ENCODE measurements around the gene TRPM5.
A peak's percentile ranks its signal among the peaks of the same experiment; 100 is the strongest.

Gene TRPM5

GRCh38 chr11:2400762-2401435, 43.4 kb downstream of the TRPM5 start:
- Histone ChIP-seq H3K9ac (ENCODE audit: low read length) (peak overlapping the region; percentile 94), H3K9me3 (replicated peaks; ENCODE audit: insufficient read depth, low read length) (no peaks in the 10 kb centered on the region), H3F3A (ENCODE audit: insufficient read depth, low read length) (no peaks in the 10 kb centered on the region), H3K27ac (ENCODE audit: low read length) (peak overlapping the region; percentile 48; the same call in 1 of the 2 replicates), H3K36me3 (replicated peaks; ENCODE audit: insufficient read depth, low read length) (no peaks in the 10 kb centered on the region), H3K4me2 (ENCODE audit: low read depth, low read length) (peak overlapping the region; percentile 90), H3K79me2 (ENCODE audit: low read length) (peaks cover 31% of the 10 kb centered on the region), H3K27me3 (replicated peaks; ENCODE audit: insufficient read depth, low read length) (peaks cover 7% of the 10 kb centered on the region), H2AFZ (ENCODE audit: low read length) (peak overlapping the region; percentile 65), H3K9me2 (replicated peaks; ENCODE audit: insufficient read depth, low read length) (no peaks in the 10 kb centered on the region), H3K4me1 (ENCODE audit: low read length) (peaks cover 12% of the 10 kb centered on the region), H4K20me1 (ENCODE audit: insufficient read depth, low read length) (no peaks in the 10 kb centered on the region), H3K4me3 (ENCODE audit: low read length) (peak overlapping the region; percentile 99)
- TF ChIP-seq EZH2phosphoT487 (IDR thresholded peaks at IDR 0.05; ENCODE audit: low read length) (no peak), EZH2 (optimal IDR thresholded peaks at IDR 0.05; ENCODE audit: low read depth, low read length) (no peak)
- TF ChIP-seq, protein P1, sequence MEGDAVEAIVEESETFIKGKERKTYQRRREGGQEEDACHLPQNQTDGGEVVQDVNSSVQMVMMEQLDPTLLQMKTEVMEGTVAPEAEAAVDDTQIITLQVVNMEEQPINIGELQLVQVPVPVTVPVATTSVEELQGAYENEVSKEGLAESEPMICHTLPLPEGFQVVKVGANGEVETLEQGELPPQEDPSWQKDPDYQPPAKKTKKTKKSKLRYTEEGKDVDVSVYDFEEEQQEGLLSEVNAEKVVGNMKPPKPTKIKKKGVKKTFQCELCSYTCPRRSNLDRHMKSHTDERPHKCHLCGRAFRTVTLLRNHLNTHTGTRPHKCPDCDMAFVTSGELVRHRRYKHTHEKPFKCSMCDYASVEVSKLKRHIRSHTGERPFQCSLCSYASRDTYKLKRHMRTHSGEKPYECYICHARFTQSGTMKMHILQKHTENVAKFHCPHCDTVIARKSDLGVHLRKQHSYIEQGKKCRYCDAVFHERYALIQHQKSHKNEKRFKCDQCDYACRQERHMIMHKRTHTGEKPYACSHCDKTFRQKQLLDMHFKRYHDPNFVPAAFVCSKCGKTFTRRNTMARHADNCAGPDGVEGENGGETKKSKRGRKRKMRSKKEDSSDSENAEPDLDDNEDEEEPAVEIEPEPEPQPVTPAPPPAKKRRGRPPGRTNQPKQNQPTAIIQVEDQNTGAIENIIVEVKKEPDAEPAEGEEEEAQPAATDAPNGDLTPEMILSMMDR (IDR thresholded peaks at IDR 0.05; ENCODE audit: low read length) = no peak
- no peak for DNase-seq

DNA sequence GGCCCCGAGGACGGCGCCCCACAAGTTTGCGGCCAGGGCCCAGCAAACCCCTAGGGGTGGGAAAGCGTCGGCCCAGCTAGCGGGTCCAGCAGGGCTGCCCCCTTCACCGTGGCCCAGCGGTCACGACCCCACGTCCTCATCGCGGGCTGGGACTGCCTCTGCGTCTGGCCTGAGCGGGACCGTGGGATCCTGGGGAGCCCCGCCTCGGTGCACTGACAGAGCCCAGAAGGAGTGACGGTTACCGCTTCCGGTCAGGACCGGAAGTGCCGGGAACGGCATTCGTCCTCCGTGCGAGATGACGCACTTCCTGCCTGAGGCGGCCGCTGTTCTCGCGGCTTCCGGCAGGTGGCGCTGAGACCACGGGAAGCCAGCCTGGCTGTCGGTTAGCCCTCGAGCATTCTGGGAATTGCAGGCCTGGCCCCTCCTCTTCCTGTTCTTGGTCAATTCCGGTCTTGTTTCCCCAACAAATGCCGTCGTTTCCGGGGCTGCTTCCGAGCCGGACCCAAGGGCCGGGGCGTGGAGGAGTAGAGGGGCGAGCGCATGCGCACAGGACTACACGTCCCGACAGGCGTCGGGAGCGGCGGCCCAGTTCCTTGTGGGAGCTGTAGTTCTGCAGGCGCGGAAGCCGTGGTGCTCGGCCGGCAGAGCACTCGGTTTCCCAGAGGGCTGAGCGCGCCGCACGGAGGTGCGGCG, 44.1 kb downstream of the TRPM5 start, which contains the start of gene TSSC4:
TSSC4 (plus strand) TSS at position 682 of the 693 bp plus-strand sequence. CDS start 1,884 bp downstream, outside the sequence.
- no peaks in the 10 kb centered on the region for H3K36me3 ChIP-seq (replicated peaks; ENCODE audit: insufficient read depth, low read length)
- H2AFZ ChIP-seq (ENCODE audit: low read length) = peak within 1 kb of the TSS; percentile 78

DNA sequence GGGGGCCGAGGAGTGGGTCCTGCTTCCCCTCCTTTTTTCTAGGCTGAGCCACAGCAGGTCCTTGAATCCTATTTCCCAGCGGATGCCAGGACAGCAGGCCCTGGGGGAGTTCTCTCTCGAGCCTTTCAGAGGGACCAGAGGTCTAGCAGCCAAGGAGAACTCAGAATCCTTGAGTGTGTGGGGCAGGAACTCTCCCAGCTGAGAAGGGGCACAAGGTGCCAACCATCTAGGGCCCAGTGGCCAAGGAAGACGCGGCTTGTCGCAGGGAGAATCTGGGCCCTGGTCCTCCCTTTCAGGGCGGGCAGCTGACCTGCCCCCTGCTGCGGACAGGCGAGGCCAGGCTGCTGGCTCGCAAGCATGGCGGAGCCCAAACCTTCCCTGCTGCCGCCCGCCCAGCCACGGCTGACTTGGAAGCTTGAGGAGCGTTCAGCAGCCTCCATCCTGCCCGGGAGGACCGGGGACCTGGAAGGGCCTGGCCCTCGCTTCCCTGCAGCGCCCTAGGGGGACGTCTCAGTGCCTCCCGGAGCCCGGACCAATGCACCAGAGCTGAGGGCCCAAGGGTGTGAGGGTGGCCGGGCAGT, 44.7 kb downstream of the TRPM5 start:
- Histone ChIP-seq H3K9me2 (replicated peaks; ENCODE audit: insufficient read depth, low read length) (no peaks in the 10 kb centered on the region), H4K20me1 (ENCODE audit: insufficient read depth, low read length) (no peaks in the 10 kb centered on the region), H2AFZ (ENCODE audit: low read length) (peak overlapping the region; percentile 78), H3K9me3 (replicated peaks; ENCODE audit: insufficient read depth, low read length) (no peaks in the 10 kb centered on the region), H3F3A (ENCODE audit: insufficient read depth, low read length) (no peaks in the 10 kb centered on the region), H3K79me2 (ENCODE audit: low read length) (peaks cover 31% of the 10 kb centered on the region), H3K9ac (ENCODE audit: low read length) (peak overlapping the region; percentile 97), H3K4me2 (ENCODE audit: low read depth, low read length) (peak overlapping the region; percentile 99), H3K4me1 (ENCODE audit: low read length) (peaks cover 12% of the 10 kb centered on the region), H3K36me3 (replicated peaks; ENCODE audit: insufficient read depth, low read length) (no peaks in the 10 kb centered on the region), H3K27me3 (replicated peaks; ENCODE audit: insufficient read depth, low read length) (peaks cover 4% of the 10 kb centered on the region), H3K27ac (ENCODE audit: low read length) (peak overlapping the region; percentile 60), H3K4me3 (ENCODE audit: low read length) (peak overlapping the region; percentile 89)
- TF ChIP-seq EZH2 (optimal IDR thresholded peaks at IDR 0.05; ENCODE audit: low read depth, low read length) (no peak), EZH2phosphoT487 (IDR thresholded peaks at IDR 0.05; ENCODE audit: low read length) (no peak)
- TF ChIP-seq, protein P1 (IDR thresholded peaks at IDR 0.05; ENCODE audit: low read length) = no peak
- peak; percentile 16 for DNase-seq

More for the DNA sequence above, 44.1 kb downstream of the TRPM5 start, which contains the start of gene TSSC4:
- no peaks in the 10 kb centered on the region; the same call in none of the 2 replicates for H3K27me3 ChIP-seq (replicated peaks; ENCODE audit: insufficient read depth, low read length)
- H3K79me2 ChIP-seq (ENCODE audit: low read length) = peaks cover 31% of the 10 kb centered on the region
- H3K9me3 ChIP-seq (replicated peaks; ENCODE audit: insufficient read depth, low read length) = no peaks in the 10 kb centered on the region
- no peaks in the 10 kb centered on the region for H3F3A ChIP-seq (ENCODE audit: insufficient read depth, low read length)
- peak within 1 kb of the TSS; percentile 99 for H3K4me2 ChIP-seq (ENCODE audit: low read depth, low read length)
- peak within 1 kb of the TSS; percentile 99 for H3K4me3 ChIP-seq (ENCODE audit: low read length)
- peak within 1 kb of the TSS; percentile 97 for H3K9ac ChIP-seq (ENCODE audit: low read length)
- TF ChIP-seq, protein P1 (IDR thresholded peaks at IDR 0.05; ENCODE audit: low read length) = peak; percentile 98
- TF ChIP-seq EZH2 (optimal IDR thresholded peaks at IDR 0.05; ENCODE audit: low read depth, low read length) (no peak), EZH2phosphoT487 (IDR thresholded peaks at IDR 0.05; ENCODE audit: low read length) (no peak)
- H3K4me1 ChIP-seq (ENCODE audit: low read length) = peaks cover 12% of the 10 kb centered on the region
- H4K20me1 ChIP-seq (ENCODE audit: insufficient read depth, low read length) = no peaks in the 10 kb centered on the region
- no peaks in the 10 kb centered on the region for H3K9me2 ChIP-seq (replicated peaks; ENCODE audit: insufficient read depth, low read length)
- H3K27ac ChIP-seq (ENCODE audit: low read length) = peak within 1 kb of the TSS; percentile 60
- DNase-seq = peak; percentile 100

All from MM.1S (cell line).